CD8-positive, alpha-beta memory T cell (primary cell): ENCODE measurements around the gene EIF1AD. TPM values are rescaled to one million over a fixed set of nuclear protein-coding genes. Genes with fewer than 3 reads are reported as not detected.

Experiments used
- CTCF ChIA-PET: fragments of 350-600 bp; sonication (Branson Sonifier 250); formaldehyde crosslinking; loops from one replicate; lab custom pipeline; 2021; ENCODE audit warnings: antibody characterized with exemption; lab: Charles Lee
- POLR2A ChIA-PET: fragments of 350-600 bp; sonication (Branson Sonifier 250); formaldehyde crosslinking; loops from one replicate; lab custom pipeline; 2021; ENCODE audit warnings: antibody characterized with exemption; lab: Charles Lee
- DNase-seq, 5 donors: peaks; one replicate each; pipeline versions ENCODE4 v3.0.0 to v3.0.0-alpha.2; 2020 to 2022; ENCODE audit warnings: mixed read lengths in 1 of 5
- H3K27ac ChIP-seq: one replicate; pipeline ENCODE4 v1.7.0; 2013; ENCODE audit warnings: low read depth, mild to moderate bottlenecking, low read length, moderate library complexity
- H3K27me3 ChIP-seq: 2 replicates; pipeline ENCODE4 v1.7.0; 2013; ENCODE audit warnings: low read length, mild to moderate bottlenecking; ENCODE audit not compliant: insufficient read depth, poor library complexity, severe bottlenecking
- H3K36me3 ChIP-seq: 2 replicates; pipeline ENCODE4 v1.7.0; 2013; ENCODE audit warnings: mild to moderate bottlenecking, low read length, moderate library complexity; ENCODE audit not compliant: insufficient read depth
- H3K4me1 ChIP-seq: 2 replicates; pipeline ENCODE4 v1.7.0; 2013; ENCODE audit warnings: mild to moderate bottlenecking, low read length, moderate library complexity; ENCODE audit not compliant: insufficient read depth
- H3K4me3 ChIP-seq: 2 replicates; pipeline ENCODE4 v1.7.0; 2013; ENCODE audit warnings: mild to moderate bottlenecking, low read length
- H3K9me3 ChIP-seq: 2 replicates; pipeline ENCODE4 v1.7.0; 2013; ENCODE audit warnings: mild to moderate bottlenecking, low read length
- H3K27ac Mint-ChIP-seq, 8 donors: one replicate each; pipeline ENCODE4 v1.8.0; 2020 to 2021; ENCODE audit warnings: mixed read lengths in 8 of 8, mild to moderate bottlenecking in 6 of 8, inconsistent platforms in 3 of 8, moderate library complexity in 3 of 8
- H3K27me3 Mint-ChIP-seq, 2 donors: one replicate each; pipeline ENCODE4 v1.8.0; 2020 to 2021; ENCODE audit warnings: mixed read lengths in 2 of 2, mild to moderate bottlenecking in 1 of 2, moderate library complexity in 1 of 2
- H3K36me3 Mint-ChIP-seq, 3 donors: one replicate each; pipeline ENCODE4 v1.8.0; 2020 to 2021; ENCODE audit warnings: mixed read lengths in 3 of 3, inconsistent platforms in 1 of 3, mild to moderate bottlenecking in 1 of 3
- H3K4me1 Mint-ChIP-seq, 3 donors: one replicate each; pipeline ENCODE4 v1.8.0; 2020 to 2021; ENCODE audit warnings: mixed read lengths in 3 of 3, inconsistent platforms in 1 of 3, mild to moderate bottlenecking in 1 of 3
- H3K4me3 Mint-ChIP-seq, 7 donors: one replicate each; pipeline ENCODE4 v1.8.0; 2020 to 2021; ENCODE audit warnings: mixed read lengths in 7 of 7, mild to moderate bottlenecking in 6 of 7, moderate library complexity in 4 of 7, inconsistent platforms in 2 of 7
- H3K9me3 Mint-ChIP-seq, 5 donors: one replicate each; pipeline ENCODE4 v1.8.0; 2020 to 2022; ENCODE audit warnings: mixed read lengths in 5 of 5, mild to moderate bottlenecking in 3 of 5, moderate library complexity in 2 of 5, inconsistent platforms in 1 of 5
- polyA plus RNA-seq: library from polyadenylated mRNA; unstranded; fragments of 300-500 nt; fragmentation: Illumina TruSeq; gene quantifications from one replicate; pipeline ENCODE4 v1.2.3, GENCODE V29; 2021
- total RNA-seq, 2 experiments: library from RNA; stranded (reverse); gene quantifications; one replicate each; pipeline ENCODE4 v1.2.3, GENCODE V29; 2021

The EIF1AD gene
- total and polyA plus RNA-seq, 3 experiments from 2014 or later: 16.1 to 81.3 (median 81.2) TPM

DNA sequence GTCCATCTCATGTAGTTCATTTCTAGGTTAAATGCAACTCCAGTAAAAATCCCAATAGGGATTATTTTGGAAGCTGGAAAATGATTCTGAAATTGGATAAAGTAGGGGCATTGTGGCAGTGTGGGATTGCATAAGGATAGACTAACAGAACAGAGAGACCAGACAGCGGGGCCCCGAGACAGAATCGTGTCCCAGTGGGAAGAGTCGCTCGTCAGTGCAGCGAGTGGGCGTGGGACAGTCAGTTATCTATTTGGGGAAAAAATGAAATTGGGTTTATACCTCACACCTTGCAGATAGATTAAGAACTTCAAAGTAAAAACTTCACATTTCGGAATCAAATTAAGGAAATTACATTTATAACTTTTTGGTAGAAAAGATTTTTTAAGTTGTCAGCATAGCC is 29.8 kb downstream of the EIF1AD start:
- CTCF ChIA-PET: interaction anchor here (1.4 to 1.7 kb wide), 2 partner anchors 50 to 88 kb away, joined by 4 to 6 read pairs; no protein-coding TSS in a partner anchor
- Histone ChIP-seq H3K9me3 (no peaks in the 10 kb centered on the region), H3K4me3 (no peak overlapping the region), H3K36me3 (peaks cover 28% of the 10 kb centered on the region), H3K27me3 (no peaks in the 10 kb centered on the region), H3K4me1 (no peaks in the 10 kb centered on the region), H3K27ac (no peak overlapping the region)
- peak overlapping the region in 4 of 8 donors; percentile 10 to 61 (median 25) for H3K27ac Mint-ChIP-seq
- H3K9me3 Mint-ChIP-seq: no peaks in the 10 kb centered on the region
- peaks cover 0 to 2% of the 10 kb centered on the region in 2 donors for H3K27me3 Mint-ChIP-seq
- peaks cover 4 to 70% (median 25%) of the 10 kb centered on the region in 3 donors for H3K36me3 Mint-ChIP-seq
- DNase-seq: no peak
- H3K4me3 Mint-ChIP-seq: no peak overlapping the region
- H3K4me1 Mint-ChIP-seq: peaks cover 5 to 13% (median 6%) of the 10 kb centered on the region in 3 donors
- POLR2A ChIA-PET: no interaction called here

DNA sequence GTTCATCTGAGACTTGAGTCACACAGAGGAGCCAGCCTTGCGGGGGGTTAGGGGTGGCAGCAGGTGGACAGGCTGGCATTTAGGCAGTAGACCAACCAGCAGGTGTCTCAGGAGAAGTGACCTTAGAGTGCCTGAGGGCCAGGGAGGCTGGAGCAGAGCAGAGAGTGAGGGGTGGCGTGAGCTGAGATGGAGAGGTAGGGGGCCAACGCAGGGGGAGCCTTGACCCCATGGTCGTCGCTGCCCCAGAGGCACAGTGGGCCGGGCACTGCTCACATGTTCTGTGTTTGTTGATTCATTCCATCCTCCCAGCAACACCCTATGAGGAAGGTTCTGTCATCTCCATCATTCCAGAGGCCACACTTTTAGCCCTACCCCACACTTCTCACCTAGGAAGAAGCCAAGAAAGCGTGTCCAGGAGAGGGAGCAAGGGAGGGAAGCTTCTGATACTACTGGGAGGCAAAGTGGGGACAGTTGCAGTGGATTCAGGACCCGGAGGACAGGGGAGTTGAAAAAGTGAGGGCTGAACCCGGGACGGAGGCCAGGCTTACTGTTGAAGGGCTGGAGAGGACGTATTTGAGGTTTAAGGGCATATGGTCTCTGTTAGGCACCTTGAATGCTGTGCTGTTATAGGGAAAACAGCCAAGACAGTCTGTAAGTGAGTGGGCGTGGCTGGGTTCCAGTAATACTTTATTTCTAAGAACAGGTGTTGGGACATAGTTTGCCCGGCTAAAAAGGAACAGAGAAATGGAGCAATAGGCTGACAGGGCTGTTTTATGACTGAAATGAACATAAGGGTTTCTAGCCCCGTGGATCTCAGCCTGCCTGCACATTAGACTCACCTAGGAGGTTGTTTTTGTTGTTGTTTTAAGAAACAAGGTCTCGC is 33.1 kb downstream of the EIF1AD start:
- no peak for DNase-seq
- no peaks in the 10 kb centered on the region for H3K27me3 Mint-ChIP-seq
- no peaks in the 10 kb centered on the region for H3K9me3 Mint-ChIP-seq
- no peaks in the 10 kb centered on the region for H3K27me3 ChIP-seq
- CTCF ChIA-PET: interaction anchor here (0.9 to 1.1 kb wide), 2 partner anchors 79 to 85 kb away, joined by 3 to 4 read pairs; partner anchors contain the start of gene CCDC85B
- no peak overlapping the region for H3K4me3 Mint-ChIP-seq
- peaks cover 11 to 19% (median 13%) of the 10 kb centered on the region in 3 donors for H3K4me1 Mint-ChIP-seq
- H3K4me3 ChIP-seq: no peak overlapping the region
- H3K27ac Mint-ChIP-seq: peak overlapping the region in 4 of 8 donors; percentile 42 to 70 (median 50)
- H3K4me1 ChIP-seq: peaks cover 2% of the 10 kb centered on the region
- no peak overlapping the region for H3K27ac ChIP-seq
- H3K9me3 ChIP-seq: no peaks in the 10 kb centered on the region
- peaks cover 56% of the 10 kb centered on the region for H3K36me3 ChIP-seq
- H3K36me3 Mint-ChIP-seq: peaks cover 8 to 85% (median 24%) of the 10 kb centered on the region in 3 donors
- POLR2A ChIA-PET: no interaction called here

DNA sequence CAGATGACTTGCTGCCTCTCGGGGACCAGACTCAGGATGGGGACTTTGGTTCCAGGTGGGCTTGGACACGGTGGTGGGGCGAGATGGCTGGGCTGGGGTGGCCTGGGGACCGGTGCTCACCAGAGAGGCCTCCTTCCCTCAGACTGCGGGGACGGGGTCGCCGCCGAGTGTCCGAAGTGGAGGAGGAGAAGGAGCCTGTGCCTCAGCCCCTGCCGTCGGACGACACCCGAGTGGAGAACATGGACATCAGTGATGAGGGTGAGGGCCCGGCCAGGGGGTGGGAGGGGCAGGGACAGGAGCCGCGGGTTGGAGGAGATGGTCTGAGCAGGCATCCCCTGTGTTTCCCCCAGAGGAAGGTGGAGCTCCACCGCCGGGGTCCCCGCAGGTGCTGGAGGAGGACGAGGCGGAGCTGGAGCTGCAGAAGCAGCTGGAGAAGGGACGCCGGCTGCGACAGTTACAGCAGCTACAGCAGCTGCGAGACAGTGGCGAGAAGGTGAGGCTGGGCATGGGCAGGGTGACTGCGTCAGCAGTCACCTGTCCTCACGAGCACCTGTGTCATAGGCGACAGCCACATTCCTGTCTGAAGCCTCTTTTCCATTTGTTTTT is 34.5 kb downstream of the EIF1AD start:
- ChIA-PET CTCF (interaction anchor here (0.5 to 1.2 kb wide), 4 partner anchors 70 to 83 kb away, joined by 3 to 4 read pairs (median 4); partner anchors contain the start of gene CCDC85B), POLR2A (interaction anchor here (0.6 kb wide), 1 partner anchor 9 kb away, joined by 3 read pairs; no protein-coding TSS in a partner anchor)
- no peaks in the 10 kb centered on the region for H3K9me3 Mint-ChIP-seq
- peaks cover 22 to 33% (median 27%) of the 10 kb centered on the region in 3 donors for H3K4me1 Mint-ChIP-seq
- no peaks in the 10 kb centered on the region for H3K27me3 Mint-ChIP-seq
- H3K36me3 Mint-ChIP-seq: peaks cover 3 to 84% (median 24%) of the 10 kb centered on the region in 3 donors
- no peak for DNase-seq
- H3K4me3 Mint-ChIP-seq: no peak overlapping the region
- Histone ChIP-seq H3K27ac (no peak overlapping the region), H3K4me3 (no peak overlapping the region), H3K9me3 (no peaks in the 10 kb centered on the region), H3K36me3 (peaks cover 54% of the 10 kb centered on the region), H3K4me1 (peaks cover 15% of the 10 kb centered on the region), H3K27me3 (no peaks in the 10 kb centered on the region)
- H3K27ac Mint-ChIP-seq: no peak overlapping the region

DNA sequence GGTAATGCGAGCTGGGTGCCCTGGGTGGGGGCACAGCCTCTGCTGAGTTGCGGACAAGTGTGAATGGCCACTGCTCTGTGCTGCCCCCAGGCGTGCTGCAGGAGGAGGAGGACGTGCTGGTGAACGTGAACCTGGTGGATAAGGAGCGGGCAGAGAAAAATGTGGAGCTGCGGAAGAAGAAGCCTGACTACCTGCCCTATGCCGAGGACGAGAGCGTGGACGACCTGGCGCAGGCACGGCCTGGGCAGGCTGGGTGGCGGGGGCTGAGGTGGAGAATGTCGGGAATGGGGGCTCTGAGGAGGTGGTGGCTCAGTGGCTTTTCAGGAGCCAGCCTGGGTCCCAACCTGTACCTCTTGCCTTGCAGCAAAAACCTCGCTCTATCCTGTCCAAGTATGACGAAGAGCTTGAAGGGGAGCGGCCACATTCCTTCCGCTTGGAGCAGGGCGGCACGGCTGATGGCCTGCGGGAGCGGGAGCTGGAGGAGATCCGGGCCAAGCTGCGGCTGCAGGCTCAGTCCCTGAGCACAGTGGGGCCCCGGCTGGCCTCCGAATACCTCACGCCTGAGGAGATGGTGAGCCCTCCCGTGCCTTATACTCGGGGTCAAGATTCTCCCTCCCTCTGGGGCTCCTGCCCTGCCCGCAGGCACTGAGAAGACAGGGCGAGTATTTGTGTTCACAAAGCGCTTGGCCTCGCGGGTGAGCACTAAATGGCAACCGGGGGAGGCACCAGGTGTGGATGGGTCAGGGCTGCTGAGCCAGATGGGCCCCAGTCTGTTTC is 35.8 kb downstream of the EIF1AD start:
- H3K9me3 Mint-ChIP-seq: no peaks in the 10 kb centered on the region
- Histone ChIP-seq H3K27me3 (no peaks in the 10 kb centered on the region), H3K4me3 (no peak overlapping the region), H3K9me3 (no peaks in the 10 kb centered on the region), H3K36me3 (peaks cover 53% of the 10 kb centered on the region), H3K27ac (no peak overlapping the region), H3K4me1 (peaks cover 21% of the 10 kb centered on the region)
- H3K27ac Mint-ChIP-seq: peak overlapping the region in 1 of 8 donors; percentile 43
- no peak overlapping the region for H3K4me3 Mint-ChIP-seq
- H3K36me3 Mint-ChIP-seq: peaks cover 3 to 83% (median 17%) of the 10 kb centered on the region in 3 donors
- ChIA-PET POLR2A (no interaction called here), CTCF (interaction anchor here (1.2 to 3.5 kb wide), 2 partner anchors 75 to 78 kb away, joined by 4 to 11 read pairs; partner anchors contain the start of gene FIBP)
- peaks cover 30 to 42% (median 37%) of the 10 kb centered on the region in 3 donors for H3K4me1 Mint-ChIP-seq
- no peaks in the 10 kb centered on the region for H3K27me3 Mint-ChIP-seq
- no peak for DNase-seq

DNA sequence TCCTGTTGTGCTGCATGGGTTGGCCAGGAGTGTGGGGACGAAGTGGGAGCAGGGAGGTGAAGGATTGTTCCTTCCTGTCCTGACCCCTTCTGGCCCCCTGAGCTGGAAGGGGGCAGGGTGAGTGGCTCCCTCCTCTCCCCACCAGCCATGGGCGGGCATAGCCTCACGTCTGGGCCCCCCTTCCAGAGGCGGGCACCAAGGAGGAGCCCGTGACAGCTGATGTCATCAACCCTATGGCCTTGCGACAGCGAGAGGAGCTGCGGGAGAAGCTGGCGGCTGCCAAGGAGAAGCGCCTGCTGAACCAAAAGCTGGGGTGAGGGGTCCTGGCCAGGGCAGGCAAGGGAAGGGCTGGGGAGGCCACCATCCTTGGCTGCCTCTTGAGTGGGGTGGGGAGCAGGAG is 37.1 kb downstream of the EIF1AD start:
- H3K36me3 Mint-ChIP-seq: peaks cover 3 to 77% (median 13%) of the 10 kb centered on the region in 3 donors
- peaks cover 50% of the 10 kb centered on the region for H3K36me3 ChIP-seq
- H3K4me3 ChIP-seq: no peak overlapping the region
- POLR2A ChIA-PET: interaction anchor here (0.6 kb wide), 1 partner anchor 117 kb away, joined by 5 read pairs; no protein-coding TSS in a partner anchor
- no peak for DNase-seq
- CTCF ChIA-PET: interaction anchor here (1.4 to 3.5 kb wide), 3 partner anchors 56 to 77 kb away, joined by 3 to 11 read pairs (median 3); partner anchors contain the start of gene FIBP
- peak overlapping the region in 1 of 7 donors; percentile 43 for H3K4me3 Mint-ChIP-seq
- H3K9me3 Mint-ChIP-seq: no peaks in the 10 kb centered on the region
- H3K27ac Mint-ChIP-seq: peak overlapping the region in 1 of 8 donors; percentile 91
- H3K4me1 ChIP-seq: peaks cover 26% of the 10 kb centered on the region
- H3K27me3 ChIP-seq: no peaks in the 10 kb centered on the region
- no peak overlapping the region for H3K27ac ChIP-seq
- H3K9me3 ChIP-seq: no peaks in the 10 kb centered on the region
- no peaks in the 10 kb centered on the region for H3K27me3 Mint-ChIP-seq
- H3K4me1 Mint-ChIP-seq: peaks cover 29 to 43% (median 43%) of the 10 kb centered on the region in 3 donors

DNA sequence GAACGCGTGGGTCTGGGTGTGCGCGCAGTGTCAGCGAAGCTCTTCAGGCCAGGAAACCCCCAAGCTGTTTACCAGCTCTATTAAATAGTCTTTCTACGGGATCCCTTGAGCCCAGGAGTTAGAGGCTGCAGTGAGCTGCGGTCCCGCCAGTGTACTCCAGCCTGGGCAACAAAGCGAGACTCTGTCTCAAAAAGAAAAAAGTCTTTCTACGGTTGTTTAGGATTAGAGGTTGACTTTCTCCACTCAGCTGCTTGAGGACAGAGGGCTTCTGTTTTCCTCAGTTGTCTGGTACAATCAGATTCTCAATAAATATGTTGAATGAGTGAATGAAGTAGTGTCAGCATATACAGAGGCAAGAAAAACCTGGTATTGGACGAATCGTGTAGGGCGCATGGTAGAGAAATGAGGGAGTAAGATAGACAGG is 39.8 kb downstream of the EIF1AD start:
- no peaks in the 10 kb centered on the region for H3K27me3 Mint-ChIP-seq
- POLR2A ChIA-PET: interaction anchor here (0.5 kb wide), 1 partner anchor 74 kb away, joined by 5 read pairs; the partner anchor contains the start of gene FIBP

More for the DNA sequence above, 39.8 kb downstream of the EIF1AD start:
- peaks cover 31% of the 10 kb centered on the region for H3K4me1 ChIP-seq
- Mint-ChIP-seq H3K4me3 (peak overlapping the region; percentile 92 to 99 (median 97)), H3K36me3 (peaks cover 3 to 53% (median 4%) of the 10 kb centered on the region in 3 donors), H3K4me1 (peaks cover 27 to 48% (median 46%) of the 10 kb centered on the region in 3 donors), H3K9me3 (no peaks in the 10 kb centered on the region), H3K27ac (peak overlapping the region; percentile 33 to 99 (median 95))
- no peaks in the 10 kb centered on the region for H3K27me3 ChIP-seq
- peaks cover 29% of the 10 kb centered on the region for H3K36me3 ChIP-seq
- CTCF ChIA-PET: interaction anchor here (1.2 to 1.4 kb wide), 3 partner anchors 74 to 102 kb away, joined by 5 to 8 read pairs (median 6); partner anchors contain the start of genes FIBP and MUS81
- H3K9me3 ChIP-seq: no peaks in the 10 kb centered on the region
- peak overlapping the region; percentile 69 for H3K27ac ChIP-seq
- no peak for DNase-seq
- H3K4me3 ChIP-seq: peak overlapping the region; percentile 99
